Measurements from ENCODE around the gene TRIL.

Gene TRIL

GRCh38 chr7:28933846-28934320, 24.2 kb downstream of the TRIL start:
- H3K9me3 ChIP-seq (ENCODE audit: control insufficient read depth, insufficient read depth, low read length), result no peaks in the 10 kb centered on the region

DNA sequence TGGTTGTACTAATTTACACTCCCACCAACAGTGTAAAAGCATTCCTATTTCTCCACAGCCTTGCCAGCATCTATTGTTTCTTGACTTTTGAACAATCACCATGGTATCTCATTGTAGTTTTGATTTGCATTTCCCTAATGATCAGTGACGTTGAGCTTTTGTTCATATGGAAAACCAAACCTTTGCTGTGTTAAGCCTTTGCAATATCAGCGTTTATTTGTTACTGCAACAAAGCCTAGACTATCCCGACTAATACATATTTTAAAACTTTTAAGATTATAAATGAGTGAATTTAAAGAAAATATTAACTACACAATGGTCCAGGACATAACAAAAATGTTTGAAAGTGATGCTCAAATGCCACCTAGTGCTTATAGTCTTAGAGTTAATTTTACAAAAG, 26.6 kb downstream of the TRIL start:
- H3K9ac ChIP-seq (ENCODE audit: low read depth, low read length), result no peak overlapping the region
- H3K4me1 ChIP-seq (ENCODE audit: control insufficient read depth, insufficient read depth, low read length), result peaks cover 9% of the 10 kb centered on the region
- H3K27me3 ChIP-seq (ENCODE audit: control insufficient read depth, insufficient read depth, low read length), result peaks cover 2% of the 10 kb centered on the region
- no peaks in the 10 kb centered on the region for H3K36me3 ChIP-seq (ENCODE audit: control insufficient read depth, insufficient read depth, low read length)
- H3K9me3 ChIP-seq (ENCODE audit: control insufficient read depth, insufficient read depth, low read length), result no peaks in the 10 kb centered on the region
- H3K4me3 ChIP-seq (ENCODE audit: low read depth, low read length), result no peak overlapping the region

More at GRCh38 chr7:28933846-28934320, 24.2 kb downstream of the TRIL start:
- H3K9ac ChIP-seq (ENCODE audit: low read depth, low read length), result no peak overlapping the region
- no peaks in the 10 kb centered on the region for H3K27me3 ChIP-seq (ENCODE audit: control insufficient read depth, insufficient read depth, low read length)
- H3K4me1 ChIP-seq (ENCODE audit: control insufficient read depth, insufficient read depth, low read length), result peaks cover 9% of the 10 kb centered on the region
- H3K4me3 ChIP-seq (ENCODE audit: low read depth, low read length), result peak overlapping the region; percentile 8
- H3K36me3 ChIP-seq (ENCODE audit: control insufficient read depth, insufficient read depth, low read length), result no peaks in the 10 kb centered on the region

- Histone ChIP-seq H3K9me3 (ENCODE audit: control insufficient read depth, insufficient read depth, low read length) (no peaks in the 10 kb centered on the region), H3K4me3 (ENCODE audit: low read depth, low read length) (peak overlapping the region; percentile 64), H3K4me1 (ENCODE audit: control insufficient read depth, insufficient read depth, low read length) (peaks cover 7% of the 10 kb centered on the region), H3K27me3 (ENCODE audit: control insufficient read depth, insufficient read depth, low read length) (peaks cover 16% of the 10 kb centered on the region), H3K9ac (ENCODE audit: low read depth, low read length) (peak overlapping the region; percentile 74), H3K36me3 (ENCODE audit: control insufficient read depth, insufficient read depth, low read length) (no peaks in the 10 kb centered on the region)
These were observed 31.1 kb downstream of the TRIL start for GRCh38 chr7:28926871-28927597.

- Histone ChIP-seq H3K9ac (ENCODE audit: low read depth, low read length) (no peak overlapping the region), H3K4me3 (ENCODE audit: low read depth, low read length) (no peak overlapping the region), H3K4me1 (ENCODE audit: control insufficient read depth, insufficient read depth, low read length) (peaks cover 8% of the 10 kb centered on the region), H3K27me3 (ENCODE audit: control insufficient read depth, insufficient read depth, low read length) (peaks cover 16% of the 10 kb centered on the region), H3K9me3 (ENCODE audit: control insufficient read depth, insufficient read depth, low read length) (no peaks in the 10 kb centered on the region), H3K36me3 (ENCODE audit: control insufficient read depth, insufficient read depth, low read length) (no peaks in the 10 kb centered on the region)
These were observed 35.4 kb downstream of the TRIL start for GRCh38 chr7:28922624-28923331.

GRCh38 chr7:28921822-28922221, 36.3 kb downstream of the TRIL start:
- Histone ChIP-seq H3K9ac (ENCODE audit: low read depth, low read length) (no peak overlapping the region), H3K4me1 (ENCODE audit: control insufficient read depth, insufficient read depth, low read length) (peaks cover 8% of the 10 kb centered on the region), H3K27me3 (ENCODE audit: control insufficient read depth, insufficient read depth, low read length) (peaks cover 16% of the 10 kb centered on the region), H3K9me3 (ENCODE audit: control insufficient read depth, insufficient read depth, low read length) (no peaks in the 10 kb centered on the region), H3K4me3 (ENCODE audit: low read depth, low read length) (no peak overlapping the region), H3K36me3 (ENCODE audit: control insufficient read depth, insufficient read depth, low read length) (no peaks in the 10 kb centered on the region)

DNA sequence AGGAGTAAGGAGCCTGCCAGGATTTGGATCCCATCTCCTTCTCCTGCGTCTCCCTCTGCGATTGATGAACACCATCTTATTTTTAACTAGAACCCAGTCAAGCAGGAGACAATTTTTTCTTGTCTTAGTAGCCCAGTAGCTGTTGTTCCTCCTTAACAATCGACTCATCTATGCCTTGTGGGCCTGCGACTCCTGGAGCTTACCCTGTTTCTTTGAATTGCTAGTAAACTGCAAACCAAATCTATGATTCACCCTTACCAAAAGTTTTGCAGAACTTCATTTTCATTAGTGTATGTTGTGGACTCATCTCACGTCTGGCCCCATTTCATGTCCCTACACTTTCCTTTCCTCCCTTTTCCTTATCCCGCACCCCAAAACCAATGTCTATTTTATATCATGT, 37.7 kb downstream of the TRIL start:
- no peaks in the 10 kb centered on the region for H3K9me3 ChIP-seq (ENCODE audit: control insufficient read depth, insufficient read depth, low read length)
- H3K4me1 ChIP-seq (ENCODE audit: control insufficient read depth, insufficient read depth, low read length), result peaks cover 8% of the 10 kb centered on the region
- no peak overlapping the region for H3K9ac ChIP-seq (ENCODE audit: low read depth, low read length)
- H3K27me3 ChIP-seq (ENCODE audit: control insufficient read depth, insufficient read depth, low read length), result peaks cover 3% of the 10 kb centered on the region
- H3K4me3 ChIP-seq (ENCODE audit: low read depth, low read length), result no peak overlapping the region
- no peaks in the 10 kb centered on the region for H3K36me3 ChIP-seq (ENCODE audit: control insufficient read depth, insufficient read depth, low read length)

GRCh38 chr7:28919510-28919909, 38.6 kb downstream of the TRIL start:
- H3K4me1 ChIP-seq (ENCODE audit: control insufficient read depth, insufficient read depth, low read length), result peaks cover 8% of the 10 kb centered on the region
- H3K9me3 ChIP-seq (ENCODE audit: control insufficient read depth, insufficient read depth, low read length), result no peaks in the 10 kb centered on the region
- no peaks in the 10 kb centered on the region for H3K36me3 ChIP-seq (ENCODE audit: control insufficient read depth, insufficient read depth, low read length)
- H3K9ac ChIP-seq (ENCODE audit: low read depth, low read length), result no peak overlapping the region
- H3K27me3 ChIP-seq (ENCODE audit: control insufficient read depth, insufficient read depth, low read length), result no peaks in the 10 kb centered on the region
- no peak overlapping the region for H3K4me3 ChIP-seq (ENCODE audit: low read depth, low read length)

DNA sequence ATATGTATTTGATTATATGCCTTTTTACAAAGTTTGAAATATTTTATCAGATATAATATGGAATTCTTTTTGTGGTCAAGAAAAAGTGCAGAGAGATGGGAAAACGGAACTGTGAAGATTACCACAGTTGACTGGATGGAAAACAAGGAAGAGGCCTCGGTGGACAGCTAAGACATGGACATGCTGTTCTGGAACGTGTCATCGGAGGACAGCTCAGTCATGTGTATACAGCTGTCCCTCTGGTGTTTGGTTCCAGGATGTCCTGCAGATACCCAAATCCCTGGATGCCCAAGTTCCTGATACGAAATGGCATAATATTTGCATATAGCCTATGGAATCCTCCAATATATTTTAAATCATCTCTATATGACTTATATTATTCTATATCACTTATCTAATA, 49.4 kb downstream of the TRIL start:
- Histone ChIP-seq H3K9me3 (ENCODE audit: control insufficient read depth, insufficient read depth, low read length) (no peaks in the 10 kb centered on the region), H3K4me3 (ENCODE audit: low read depth, low read length) (no peak overlapping the region), H3K27me3 (ENCODE audit: control insufficient read depth, insufficient read depth, low read length) (no peaks in the 10 kb centered on the region), H3K4me1 (ENCODE audit: control insufficient read depth, insufficient read depth, low read length) (peaks cover 7% of the 10 kb centered on the region), H3K36me3 (ENCODE audit: control insufficient read depth, insufficient read depth, low read length) (no peaks in the 10 kb centered on the region), H3K9ac (ENCODE audit: low read depth, low read length) (no peak overlapping the region)

GRCh38 chr7:28905464-28905863, 52.7 kb downstream of the TRIL start:
- no peak overlapping the region for H3K9ac ChIP-seq (ENCODE audit: low read depth, low read length)
- H3K4me3 ChIP-seq (ENCODE audit: low read depth, low read length), result no peak overlapping the region
- no peaks in the 10 kb centered on the region for H3K27me3 ChIP-seq (ENCODE audit: control insufficient read depth, insufficient read depth, low read length)
- no peaks in the 10 kb centered on the region for H3K36me3 ChIP-seq (ENCODE audit: control insufficient read depth, insufficient read depth, low read length)
- no peaks in the 10 kb centered on the region for H3K9me3 ChIP-seq (ENCODE audit: control insufficient read depth, insufficient read depth, low read length)
- peaks cover 12% of the 10 kb centered on the region for H3K4me1 ChIP-seq (ENCODE audit: control insufficient read depth, insufficient read depth, low read length)

- H3K4me1 ChIP-seq (ENCODE audit: control insufficient read depth, insufficient read depth, low read length), result peaks cover 13% of the 10 kb centered on the region
- no peaks in the 10 kb centered on the region for H3K9me3 ChIP-seq (ENCODE audit: control insufficient read depth, insufficient read depth, low read length)
- no peaks in the 10 kb centered on the region for H3K27me3 ChIP-seq (ENCODE audit: control insufficient read depth, insufficient read depth, low read length)
- H3K9ac ChIP-seq (ENCODE audit: low read depth, low read length), result no peak overlapping the region
- H3K36me3 ChIP-seq (ENCODE audit: control insufficient read depth, insufficient read depth, low read length), result no peaks in the 10 kb centered on the region
- no peak overlapping the region for H3K4me3 ChIP-seq (ENCODE audit: low read depth, low read length)
These were observed 53.5 kb downstream of the TRIL start for GRCh38 chr7:28904578-28905048.

- no peaks in the 10 kb centered on the region for H3K27me3 ChIP-seq (ENCODE audit: control insufficient read depth, insufficient read depth, low read length)
- H3K4me1 ChIP-seq (ENCODE audit: control insufficient read depth, insufficient read depth, low read length), result peaks cover 13% of the 10 kb centered on the region
- H3K9me3 ChIP-seq (ENCODE audit: control insufficient read depth, insufficient read depth, low read length), result no peaks in the 10 kb centered on the region
- H3K9ac ChIP-seq (ENCODE audit: low read depth, low read length), result no peak overlapping the region
- H3K36me3 ChIP-seq (ENCODE audit: control insufficient read depth, insufficient read depth, low read length), result no peaks in the 10 kb centered on the region
- no peak overlapping the region for H3K4me3 ChIP-seq (ENCODE audit: low read depth, low read length)
These were observed 54.2 kb downstream of the TRIL start for GRCh38 chr7:28903730-28904577.

All from iPS-15b (cell line).